Measurements from ENCODE around the gene GALNT6. TPM values are rescaled to one million over a fixed set of nuclear protein-coding genes. Genes with fewer than 3 reads are reported as not detected.

The GALNT6 gene
- total and polyA plus RNA-seq, 2 of the 13 experiments (the other 11 are each of a cell fraction or from before 2014, with no cell fraction given): 1.0 to 1.1 TPM

DNA sequence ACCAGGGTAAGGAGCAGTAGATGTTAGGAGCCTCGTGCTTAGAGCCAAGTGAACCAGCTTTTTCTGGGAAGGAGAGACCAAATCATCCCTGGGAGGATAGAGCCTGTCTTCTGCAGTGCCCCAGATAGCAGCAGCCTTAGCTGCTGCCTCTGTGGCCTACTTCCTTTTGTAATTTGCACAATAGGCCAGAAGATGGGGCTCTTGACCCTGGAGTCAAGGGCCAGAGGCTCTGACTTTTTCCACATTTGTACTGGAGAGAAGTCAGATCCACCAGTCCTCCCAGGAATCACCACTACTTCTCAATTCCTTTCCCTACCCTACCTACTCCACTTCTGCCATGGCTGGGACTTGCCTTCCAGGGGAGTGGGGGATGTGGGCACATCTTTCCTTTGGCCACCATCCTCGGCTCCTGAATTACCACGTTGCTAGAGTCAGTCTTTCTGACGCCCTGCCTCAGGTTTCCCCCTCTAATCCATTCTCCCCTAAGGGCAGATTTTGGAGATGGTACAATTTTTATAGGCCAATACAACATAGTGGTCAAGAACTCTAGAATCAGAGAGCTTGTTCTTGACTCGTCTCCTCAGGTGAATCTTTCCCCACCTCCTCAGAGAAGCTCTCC lies 30.2 kb upstream of the GALNT6 start:
- POLR2A ChIA-PET: no interaction called here
- BruUV-seq (replicated peaks): no TSS peak
- Histone ChIP-seq H3K79me2 (ENCODE audit: insufficient read depth, low read length) (no peaks in the 10 kb centered on the region), H3K9me3 (ENCODE audit: low read length) (no peaks in the 10 kb centered on the region), H3K4me1 (ENCODE audit: insufficient read depth, low read length) (no peaks in the 10 kb centered on the region), H4K20me1 (ENCODE audit: insufficient read depth, low read length) (no peaks in the 10 kb centered on the region), H3K4me2 (ENCODE audit: low read depth, low read length) (no peak overlapping the region), H3K4me3 (replicated peaks in 1 of 3; ENCODE audit: insufficient read depth in 1 of 3, low read depth in 2 of 3, low read length in 3 of 3) (no peak overlapping the region), H3K36me3 (replicated peaks in 1 of 2; ENCODE audit: control insufficient read depth in 1 of 2, insufficient read depth in 2 of 2, low read length in 2 of 2) (no peaks in the 10 kb centered on the region), H2AFZ (ENCODE audit: low read length) (no peak overlapping the region), H3K27me3 (ENCODE audit: control insufficient read depth in 1 of 2, insufficient read depth in 2 of 2, low read length in 2 of 2) (peaks cover 0 to 8% of the 10 kb centered on the region in 2 experiments; a peak in 2 of 5 replicates), H3K27ac (ENCODE audit: extremely low read length, insufficient read depth, low read length) (no peak overlapping the region), H3K9ac (ENCODE audit: insufficient read depth, low read depth, low read length) (no peak overlapping the region)
- WGBS (ENCODE audit: low lambda C conversion rate): 8% methylated on average over 5 of the region's 5 CpGs
- in situ Hi-C loops (cut with HindIII; ENCODE audit: extremely low pct_ligation_motif_present, low pct_unique_long_range_greater_than_20kb): loop anchor here (5.0 kb wide), 3 partner anchors 106 to 396 kb away; no protein-coding TSS in a partner anchor
- DNase-seq (ENCODE audit: low spot score) (peak; percentile 48), ATAC-seq (peak; percentile 60), FAIRE-seq (peak; percentile 53)
- TF ChIP-seq STAG1 (CRISPR knock-in tag; IDR thresholded peaks at IDR 0.05) (peak; percentile 83), SMC3 (IDR thresholded peaks at IDR 0.05; ENCODE audit: low read length) (peak; percentile 85), RAD21 (CRISPR knock-in tag; IDR thresholded peaks at IDR 0.05) (peak; percentile 77), ZNF709 (CRISPR knock-in tag; IDR thresholded peaks at IDR 0.05) (no peak), ZNF160 (CRISPR knock-in tag; IDR thresholded peaks at IDR 0.05) (no peak)
- TF ChIP-seq, protein P1, sequence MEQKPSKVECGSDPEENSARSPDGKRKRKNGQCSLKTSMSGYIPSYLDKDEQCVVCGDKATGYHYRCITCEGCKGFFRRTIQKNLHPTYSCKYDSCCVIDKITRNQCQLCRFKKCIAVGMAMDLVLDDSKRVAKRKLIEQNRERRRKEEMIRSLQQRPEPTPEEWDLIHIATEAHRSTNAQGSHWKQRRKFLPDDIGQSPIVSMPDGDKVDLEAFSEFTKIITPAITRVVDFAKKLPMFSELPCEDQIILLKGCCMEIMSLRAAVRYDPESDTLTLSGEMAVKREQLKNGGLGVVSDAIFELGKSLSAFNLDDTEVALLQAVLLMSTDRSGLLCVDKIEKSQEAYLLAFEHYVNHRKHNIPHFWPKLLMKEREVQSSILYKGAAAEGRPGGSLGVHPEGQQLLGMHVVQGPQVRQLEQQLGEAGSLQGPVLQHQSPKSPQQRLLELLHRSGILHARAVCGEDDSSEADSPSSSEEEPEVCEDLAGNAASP (CRISPR knock-in tag; IDR thresholded peaks at IDR 0.05; ENCODE audit: borderline replicate concordance): no peak
- TF ChIP-seq, protein P2, sequence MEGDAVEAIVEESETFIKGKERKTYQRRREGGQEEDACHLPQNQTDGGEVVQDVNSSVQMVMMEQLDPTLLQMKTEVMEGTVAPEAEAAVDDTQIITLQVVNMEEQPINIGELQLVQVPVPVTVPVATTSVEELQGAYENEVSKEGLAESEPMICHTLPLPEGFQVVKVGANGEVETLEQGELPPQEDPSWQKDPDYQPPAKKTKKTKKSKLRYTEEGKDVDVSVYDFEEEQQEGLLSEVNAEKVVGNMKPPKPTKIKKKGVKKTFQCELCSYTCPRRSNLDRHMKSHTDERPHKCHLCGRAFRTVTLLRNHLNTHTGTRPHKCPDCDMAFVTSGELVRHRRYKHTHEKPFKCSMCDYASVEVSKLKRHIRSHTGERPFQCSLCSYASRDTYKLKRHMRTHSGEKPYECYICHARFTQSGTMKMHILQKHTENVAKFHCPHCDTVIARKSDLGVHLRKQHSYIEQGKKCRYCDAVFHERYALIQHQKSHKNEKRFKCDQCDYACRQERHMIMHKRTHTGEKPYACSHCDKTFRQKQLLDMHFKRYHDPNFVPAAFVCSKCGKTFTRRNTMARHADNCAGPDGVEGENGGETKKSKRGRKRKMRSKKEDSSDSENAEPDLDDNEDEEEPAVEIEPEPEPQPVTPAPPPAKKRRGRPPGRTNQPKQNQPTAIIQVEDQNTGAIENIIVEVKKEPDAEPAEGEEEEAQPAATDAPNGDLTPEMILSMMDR (CRISPR knock-in tag; IDR thresholded peaks at IDR 0.05): peak; percentile 83
- intact Hi-C loops (cut with micrococcal nuclease; ENCODE audit: unreplicated experiment): loop anchor here (1.0 to 5.0 kb wide), 4 partner anchors 111 to 454 kb away; a partner anchor contains a TSS
- CTCF ChIA-PET (ENCODE audit: low intra/inter-chr PET ratio, low total read pairs): interaction anchor here (0.8 to 2.8 kb wide), 5 partner anchors 110 to 454 kb away, joined by 3 to 39 read pairs (median 7); no protein-coding TSS in a partner anchor

All from HepG2 (cell line).